HCT116 (cell line): ENCODE measurements around the gene KYAT1. TPM values are rescaled to one million over a fixed set of nuclear protein-coding genes. Genes with fewer than 3 reads are reported as not detected.

ENCODE experiments used
- ATAC-seq: fragments of 200-7000 bp; cut with Tn5 transposase; 2 replicates; pipeline ENCODE4 v1.9.1; 2020; ENCODE audit warnings: mild to moderate bottlenecking, moderate library complexity
- BruUV-seq: library from RNA; stranded (reverse); fragments of 400-500 nt; replicated peaks from 2 replicates; lab custom pipeline; 2021; lab: Mats Ljungman, UMichigan
- CTCF ChIA-PET: fragments of 300-600 bp; sonication (Branson Sonifier 250); formaldehyde crosslinking; loops from one replicate; lab custom pipeline; 2021; ENCODE audit warnings: antibody characterized with exemption; lab: Charles Lee
- POLR2A ChIA-PET: fragments of 300-600, 350-600 bp; sonication (Branson Sonifier 250); formaldehyde crosslinking; loops from one replicate; lab custom pipeline; 2021; ENCODE audit warnings: antibody characterized with exemption; lab: Charles Lee
- RAD21 ChIA-PET, 2 experiments: fragments of 300-600 bp; sonication (Branson Sonifier 250); formaldehyde crosslinking; loops; one replicate each; lab custom pipeline; 2023; ENCODE audit warnings: low total read pairs in 2 of 2; ENCODE audit not compliant: uncharacterized antibody in 2 of 2, unreplicated experiment in 2 of 2, low non-redundant PET in 1 of 2; lab: Charles Lee
- DNase-seq: peaks from one replicate; pipeline ENCODE4 v3.0.0-alpha.2; 2010; ENCODE audit warnings: low read depth, low spot score
- H2AFZ ChIP-seq: fragments of 200-600 bp; shearing (Covaris generic), sonication (generic); 2 replicates; pipeline ENCODE4 v1.6.1; 2017; ENCODE audit warnings: low read depth, mixed run types, mixed read lengths, antibody characterized with exemption, low read length; ENCODE audit not compliant: poor library complexity, severe bottlenecking
- H3K27ac ChIP-seq: 2 replicates; pipeline ENCODE4 v1.5.1; 2012; ENCODE audit warnings: low read depth, low read length
- H3K27me3 ChIP-seq: fragments of 200-600 bp; sonication (generic); 2 replicates; pipeline ENCODE4 v1.6.1; 2016; ENCODE audit warnings: mixed run types, low read length, mixed read lengths; ENCODE audit not compliant: insufficient read depth
- H3K36me3 ChIP-seq, 2 experiments: fragments of 200-500 bp in 1 of 2; fragments of 200-600 bp in 1 of 2; sonication (Bioruptor generic) in 1 of 2; sonication (generic) in 1 of 2; 2 replicates each; pipeline versions ENCODE4 v1.5.1 to v1.6.1; 2014 to 2016; ENCODE audit warnings: low read length in 2 of 2, inconsistent platforms in 1 of 2, mixed read lengths in 1 of 2, mixed run types in 1 of 2; ENCODE audit not compliant: insufficient read depth in 2 of 2, control insufficient read depth in 1 of 2
- H3K4me1 ChIP-seq, 2 experiments: fragments of 200-600 bp in 1 of 2; sonication (generic) in 1 of 2; 2 replicates each; pipeline versions ENCODE4 v1.5.1 to v1.6.1; 2012 to 2017; ENCODE audit warnings: low read length in 2 of 2, inconsistent platforms in 1 of 2, mild to moderate bottlenecking in 1 of 2, mixed read lengths in 1 of 2, mixed run types in 1 of 2, moderate library complexity in 1 of 2; ENCODE audit not compliant: insufficient read depth in 2 of 2, control insufficient read depth in 1 of 2
- H3K4me2 ChIP-seq: fragments of 200-600 bp; sonication (generic); 2 replicates; pipeline ENCODE4 v1.6.1; 2017; ENCODE audit warnings: mixed run types, low read length, mixed read lengths
- H3K4me3 ChIP-seq, 2 experiments: fragments of 200-600 bp in 1 of 2; sonication (generic) in 1 of 2; replicated peaks in 1 of 2; 2 replicates each; pipeline ENCODE4 v1.5.1; 2011 to 2016; ENCODE audit warnings: low read length in 2 of 2, control low read depth in 1 of 2, low read depth in 1 of 2, mild to moderate bottlenecking in 1 of 2, mixed read lengths in 1 of 2, mixed run types in 1 of 2
- H3K79me2 ChIP-seq: fragments of 200-600 bp; sonication (generic); 2 replicates; pipeline ENCODE4 v1.6.1; 2017; ENCODE audit warnings: mild to moderate bottlenecking, mixed run types, low read length, moderate library complexity, mixed read lengths; ENCODE audit not compliant: insufficient read depth
- H3K9ac ChIP-seq: fragments of 200-600 bp; sonication (generic); 2 replicates; pipeline ENCODE4 v1.6.1; 2016; ENCODE audit warnings: low read length, mixed read lengths
- H3K9me2 ChIP-seq: fragments of 200-600 bp; sonication (generic), shearing (Covaris generic); 2 replicates; pipeline ENCODE4 v1.6.1; 2017; ENCODE audit warnings: mixed run types, mild to moderate bottlenecking, moderate library complexity; ENCODE audit not compliant: insufficient read depth
- H3K9me3 ChIP-seq, 2 experiments: fragments of 200-500 bp in 1 of 2; fragments of 200-600 bp in 1 of 2; sonication (Bioruptor generic) in 1 of 2; sonication (generic) in 1 of 2; 2 replicates each; pipeline ENCODE4 v1.6.1; 2014 to 2017; ENCODE audit warnings: low read length in 2 of 2, mixed read lengths in 2 of 2, inconsistent platforms in 1 of 2, low read depth in 1 of 2, mild to moderate bottlenecking in 1 of 2, mixed run types in 1 of 2, moderate library complexity in 1 of 2; ENCODE audit not compliant: control insufficient read depth in 1 of 2, insufficient read depth in 1 of 2
- H4K20me1 ChIP-seq: fragments of 200-600 bp; sonication (generic), shearing (Covaris generic); 2 replicates; pipeline ENCODE4 v1.6.1; 2017; ENCODE audit warnings: mixed run types, mild to moderate bottlenecking, moderate library complexity; ENCODE audit not compliant: insufficient read depth
- CBX3 ChIP-seq: IDR thresholded peaks from 2 replicates; pipeline ENCODE4 v1.6.1; 2012; ENCODE audit warnings: low read depth
- CEBPB ChIP-seq: IDR thresholded peaks from 2 replicates; pipeline ENCODE4 v1.6.1; 2012; ENCODE audit warnings: low read depth
- EGR1 ChIP-seq: IDR thresholded peaks from 2 replicates; pipeline ENCODE4 v1.6.1; 2012; ENCODE audit warnings: low read depth
- ELF1 ChIP-seq: IDR thresholded peaks from 2 replicates; pipeline ENCODE4 v1.6.1; 2012; ENCODE audit warnings: low read depth, borderline replicate concordance
- EZH2 ChIP-seq: fragments of 200-600 bp; sonication (generic); IDR thresholded peaks from 2 replicates; pipeline ENCODE4 v1.6.1; 2017; ENCODE audit warnings: antibody characterized with exemption, mixed run types
- EZH2phosphoT487 ChIP-seq: fragments of 200-600 bp; IDR thresholded peaks from 2 replicates; pipeline ENCODE4 v1.6.1; 2018; ENCODE audit warnings: antibody characterized with exemption, borderline replicate concordance
- FOSL1 ChIP-seq: IDR thresholded peaks from 2 replicates; pipeline ENCODE4 v1.6.1; 2012; ENCODE audit warnings: low read depth
- POLR2A ChIP-seq: IDR thresholded peaks from 2 replicates; pipeline ENCODE4 v1.7.0; 2011; ENCODE audit warnings: borderline replicate concordance; ENCODE audit not compliant: insufficient read depth, insufficient read length; ENCODE audit errors: extremely low read depth
- POLR2AphosphoS5 ChIP-seq: IDR thresholded peaks from 2 replicates; pipeline ENCODE4 v1.6.1; 2011; ENCODE audit warnings: mild to moderate bottlenecking, low read depth, low read length, moderate library complexity
- RAD21 ChIP-seq: IDR thresholded peaks from 2 replicates; pipeline ENCODE4 v1.6.1; 2012; ENCODE audit warnings: low read depth, mild to moderate bottlenecking
- SIN3A ChIP-seq: IDR thresholded peaks from 2 replicates; pipeline ENCODE4 v1.6.1; 2012; ENCODE audit warnings: low read depth
- SP1 ChIP-seq: IDR thresholded peaks from 2 replicates; pipeline ENCODE4 v1.6.1; 2012; ENCODE audit warnings: low read depth
- SRF ChIP-seq: IDR thresholded peaks from 2 replicates; pipeline ENCODE4 v1.6.1; 2012; ENCODE audit warnings: low read depth
- TCF7L2 ChIP-seq: IDR thresholded peaks from 2 replicates; pipeline ENCODE4 v1.7.0; 2011; ENCODE audit warnings: borderline replicate concordance, inconsistent platforms; ENCODE audit not compliant: insufficient read depth, insufficient read length; ENCODE audit errors: extremely low read depth
- YY1 ChIP-seq: IDR thresholded peaks from 2 replicates; pipeline ENCODE4 v1.6.1; 2011; ENCODE audit warnings: low read length, low read depth, moderate library complexity, mild to moderate bottlenecking; ENCODE audit not compliant: insufficient replicate concordance; ENCODE audit errors: extremely low read depth
- ZFX ChIP-seq: fragments of 450-650 bp; IDR thresholded peaks from 2 replicates; pipeline ENCODE4 v1.6.1; 2017
- ZNF274 ChIP-seq: fragments of 200-500 bp; sonication (Bioruptor generic); IDR thresholded peaks from 2 replicates; pipeline ENCODE4 v1.6.1; 2014; ENCODE audit warnings: mild to moderate bottlenecking, low read depth, low read length, inconsistent platforms
- intact Hi-C: fragments of 100-400 bp; cut with micrococcal nuclease; formaldehyde crosslinking; loops from 2 replicates; pipeline ENCODE4 v1.10.0; 2022
- total RNA-seq: library from RNA; stranded (reverse); gene quantifications from one replicate; pipeline ENCODE4 v1.2.1, GENCODE V29; 2021; ENCODE audit not compliant: unreplicated experiment
- TF ChIP-seq, protein P1 (sequence below): IDR thresholded peaks from 2 replicates; pipeline ENCODE4 v1.6.1; 2011; ENCODE audit warnings: mild to moderate bottlenecking, low read length, moderate library complexity; ENCODE audit not compliant: insufficient replicate concordance; ENCODE audit errors: extremely low read depth
- TF ChIP-seq, protein P2 (sequence below): IDR thresholded peaks from 2 replicates; pipeline ENCODE4 v1.6.1; 2012

The KYAT1 gene
- total RNA-seq, 1 experiment from 2014 or later: 10.1 TPM

DNA sequence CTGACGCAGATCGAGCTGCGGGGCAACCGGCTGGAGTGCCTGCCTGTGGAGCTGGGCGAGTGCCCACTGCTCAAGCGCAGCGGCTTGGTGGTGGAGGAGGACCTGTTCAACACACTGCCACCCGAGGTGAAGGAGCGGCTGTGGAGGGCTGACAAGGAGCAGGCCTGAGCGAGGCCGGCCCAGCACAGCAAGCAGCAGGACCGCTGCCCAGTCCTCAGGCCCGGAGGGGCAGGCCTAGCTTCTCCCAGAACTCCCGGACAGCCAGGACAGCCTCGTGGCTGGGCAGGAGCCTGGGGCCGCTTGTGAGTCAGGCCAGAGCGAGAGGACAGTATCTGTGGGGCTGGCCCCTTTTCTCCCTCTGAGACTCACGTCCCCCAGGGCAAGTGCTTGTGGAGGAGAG, 34.5 kb upstream of the KYAT1 start:
- TF ChIP-seq ZFX: no peak
- TF ChIP-seq ZNF274: no peak
- no peak for TF ChIP-seq EZH2
- TF ChIP-seq POLR2AphosphoS5: no peak
- no peak for TF ChIP-seq EGR1
- TF ChIP-seq RAD21: no peak
- TF ChIP-seq FOSL1: no peak
- no peak for TF ChIP-seq EZH2phosphoT487
- no peak for TF ChIP-seq SIN3A
- TF ChIP-seq, protein P1, sequence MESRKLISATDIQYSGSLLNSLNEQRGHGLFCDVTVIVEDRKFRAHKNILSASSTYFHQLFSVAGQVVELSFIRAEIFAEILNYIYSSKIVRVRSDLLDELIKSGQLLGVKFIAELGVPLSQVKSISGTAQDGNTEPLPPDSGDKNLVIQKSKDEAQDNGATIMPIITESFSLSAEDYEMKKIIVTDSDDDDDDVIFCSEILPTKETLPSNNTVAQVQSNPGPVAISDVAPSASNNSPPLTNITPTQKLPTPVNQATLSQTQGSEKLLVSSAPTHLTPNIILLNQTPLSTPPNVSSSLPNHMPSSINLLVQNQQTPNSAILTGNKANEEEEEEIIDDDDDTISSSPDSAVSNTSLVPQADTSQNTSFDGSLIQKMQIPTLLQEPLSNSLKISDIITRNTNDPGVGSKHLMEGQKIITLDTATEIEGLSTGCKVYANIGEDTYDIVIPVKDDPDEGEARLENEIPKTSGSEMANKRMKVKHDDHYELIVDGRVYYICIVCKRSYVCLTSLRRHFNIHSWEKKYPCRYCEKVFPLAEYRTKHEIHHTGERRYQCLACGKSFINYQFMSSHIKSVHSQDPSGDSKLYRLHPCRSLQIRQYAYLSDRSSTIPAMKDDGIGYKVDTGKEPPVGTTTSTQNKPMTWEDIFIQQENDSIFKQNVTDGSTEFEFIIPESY: no peak
- TF ChIP-seq YY1: no peak
- TF ChIP-seq, protein P2, sequence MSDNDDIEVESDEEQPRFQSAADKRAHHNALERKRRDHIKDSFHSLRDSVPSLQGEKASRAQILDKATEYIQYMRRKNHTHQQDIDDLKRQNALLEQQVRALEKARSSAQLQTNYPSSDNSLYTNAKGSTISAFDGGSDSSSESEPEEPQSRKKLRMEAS: no peak
- no peak for TF ChIP-seq CBX3
- TF ChIP-seq SRF: no peak
- TF ChIP-seq ELF1: no peak
- no peak for TF ChIP-seq SP1
- no peak for TF ChIP-seq TCF7L2
- no peak for TF ChIP-seq CEBPB
- TF ChIP-seq POLR2A: no peak
- POLR2A ChIA-PET: no interaction called here
- Histone ChIP-seq H3K36me3 (peaks cover 0 to 5% of the 10 kb centered on the region in 2 experiments; a peak in 1 of 4 replicates), H3K9ac (no peak overlapping the region), H3K9me3 (no peaks in the 10 kb centered on the region), H3K79me2 (peaks cover 13% of the 10 kb centered on the region; the same call in 1 of the 2 replicates), H3K4me1 (peaks cover 14 to 26% of the 10 kb centered on the region in 2 experiments), H3K4me3 (no peak overlapping the region), H2AFZ (no peak overlapping the region), H3K27ac (no peak overlapping the region), H3K9me2 (no peaks in the 10 kb centered on the region), H3K27me3 (no peaks in the 10 kb centered on the region), H3K4me2 (no peak overlapping the region), H4K20me1 (no peaks in the 10 kb centered on the region)
- CTCF ChIA-PET: no interaction called here
- RAD21 ChIA-PET: no interaction called here
- BruUV-seq: no TSS peak
- intact Hi-C loops: no loop called here
- no peak for DNase-seq
- no peak for ATAC-seq
